Measurements from ENCODE around the gene PLEKHJ1. TPM values are rescaled to one million over a fixed set of nuclear protein-coding genes. Genes with fewer than 3 reads are reported as not detected.

Gene PLEKHJ1
- polyA plus RNA-seq, 4 donors: 58.4 to 91.2 (median 63.3) TPM

DNA sequence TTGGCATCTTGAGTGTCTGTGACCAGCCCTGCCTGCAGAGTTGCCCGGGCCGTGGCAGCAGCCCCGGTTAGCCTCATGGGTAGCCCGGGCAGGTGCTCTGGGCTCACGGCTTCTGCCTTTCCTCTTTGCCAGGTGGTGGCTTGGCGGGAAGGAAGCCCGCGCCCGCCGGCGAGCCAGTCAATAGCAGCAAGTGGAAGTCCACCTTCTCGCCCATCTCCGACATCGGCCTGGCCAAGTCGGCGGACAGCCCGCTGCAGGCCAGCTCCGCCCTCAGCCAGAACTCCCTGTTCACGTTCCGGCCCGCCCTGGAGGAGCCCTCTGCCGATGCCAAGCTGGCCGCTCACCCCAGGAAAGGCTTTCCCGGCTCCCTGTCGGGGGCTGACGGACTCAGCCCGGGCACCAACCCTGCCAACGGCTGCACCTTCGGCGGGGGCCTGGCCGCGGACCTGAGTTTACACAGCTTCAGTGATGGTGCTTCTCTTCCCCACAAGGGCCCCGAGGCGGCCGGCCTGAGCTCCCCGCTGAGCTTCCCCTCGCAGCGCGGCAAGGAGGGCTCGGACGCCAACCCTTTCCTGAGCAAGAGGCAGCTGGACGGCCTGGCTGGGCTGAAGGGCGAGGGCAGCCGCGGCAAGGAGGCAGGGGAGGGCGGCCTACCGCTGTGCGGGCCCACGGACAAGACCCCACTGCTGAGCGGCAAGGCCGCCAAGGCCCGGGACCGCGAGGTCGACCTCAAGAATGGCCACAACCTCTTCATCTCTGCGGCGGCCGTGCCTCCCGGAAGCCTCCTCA lies 9.9 kb downstream of the PLEKHJ1 start:
- DNase-seq (ENCODE audit: low read depth in 4 of 4, low spot score in 3 of 4): no peak

DNA sequence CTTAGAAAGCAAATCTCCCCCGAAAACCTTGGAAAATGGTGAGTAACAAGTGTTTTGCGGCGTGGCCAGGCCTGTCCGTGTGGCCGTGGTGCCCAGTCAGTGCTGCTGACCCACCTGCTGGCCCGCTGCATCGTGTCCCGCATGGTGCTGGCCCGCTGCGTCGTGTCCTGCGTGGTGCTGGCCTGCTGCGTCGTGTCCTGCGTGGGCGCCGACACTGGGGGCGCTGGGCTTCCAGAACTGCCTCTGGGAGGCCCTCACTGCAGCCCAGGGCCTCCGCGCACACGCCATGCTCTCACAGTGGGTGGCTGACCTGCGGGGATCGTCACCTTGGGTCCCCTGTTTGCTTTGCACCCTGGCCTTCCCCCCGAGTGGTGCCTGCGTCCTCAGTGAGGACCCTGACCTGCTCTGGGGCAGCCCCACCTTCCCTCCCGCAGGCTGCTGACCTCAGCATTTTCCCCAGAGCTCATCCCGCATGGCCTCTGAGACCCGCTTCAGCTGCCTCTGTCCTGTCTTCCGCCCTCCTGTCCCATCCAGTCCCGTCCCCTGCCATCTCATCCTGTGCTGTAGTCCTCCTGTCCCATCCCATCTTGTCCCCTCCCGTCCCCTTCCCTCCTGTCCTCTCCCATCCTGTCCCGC lies 10.6 kb downstream of the PLEKHJ1 start:
- DNase-seq (ENCODE audit: low read depth in 4 of 4, low spot score in 3 of 4): no peak

DNA sequence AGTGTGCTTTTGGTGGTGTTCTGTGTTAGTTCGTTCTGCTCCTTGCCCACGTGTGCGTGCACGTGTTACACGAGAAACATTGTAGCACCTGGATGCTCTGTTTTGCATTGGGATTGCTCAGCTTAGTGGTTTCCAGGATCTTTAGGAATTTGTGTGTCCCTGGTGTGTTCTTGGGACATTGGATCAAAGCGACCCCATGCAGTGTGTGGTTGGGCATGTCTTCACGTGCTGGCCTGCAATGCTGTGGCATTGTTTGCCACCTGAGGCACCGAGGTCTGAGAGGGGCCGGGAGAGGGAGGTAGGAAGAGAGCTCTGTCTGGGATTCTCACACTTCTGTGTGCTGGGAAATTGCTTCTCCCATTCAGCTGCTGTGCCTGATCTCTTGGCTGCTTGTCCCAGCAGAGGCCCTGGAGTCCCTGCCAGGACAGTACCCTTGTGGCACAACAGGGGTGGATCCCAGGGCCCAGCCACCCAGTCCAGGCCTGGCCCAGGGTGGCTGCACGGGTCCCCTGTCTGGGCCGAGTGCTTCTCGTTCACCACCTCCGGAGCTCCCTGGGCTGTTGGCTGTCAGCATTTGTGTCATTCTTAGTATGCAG lies 11.3 kb downstream of the PLEKHJ1 start:
- DNase-seq (ENCODE audit: low read depth in 4 of 4, low spot score in 3 of 4): no peak

DNA sequence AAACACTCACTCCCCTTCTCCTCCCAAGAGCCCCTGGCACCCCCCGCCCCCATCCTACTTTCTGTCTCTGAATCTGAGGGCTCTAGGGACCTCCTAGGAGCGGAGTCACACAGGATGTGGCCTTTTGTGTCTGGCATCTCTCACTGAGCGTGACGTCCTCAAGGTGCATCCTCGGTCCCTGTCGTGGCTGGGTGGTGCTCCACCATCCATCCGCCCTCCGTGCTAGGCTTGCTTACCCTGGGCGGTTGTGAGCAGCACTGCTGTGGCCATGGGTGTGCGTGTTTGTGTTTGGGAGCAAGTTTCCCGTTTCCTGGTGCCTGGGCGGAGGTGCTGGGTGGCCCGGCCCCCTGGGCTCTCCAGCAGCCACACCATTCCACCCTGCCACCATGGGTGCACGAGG lies 12.2 kb downstream of the PLEKHJ1 start:
- DNase-seq (ENCODE audit: low read depth in 4 of 4, low spot score in 3 of 4): no peak

DNA sequence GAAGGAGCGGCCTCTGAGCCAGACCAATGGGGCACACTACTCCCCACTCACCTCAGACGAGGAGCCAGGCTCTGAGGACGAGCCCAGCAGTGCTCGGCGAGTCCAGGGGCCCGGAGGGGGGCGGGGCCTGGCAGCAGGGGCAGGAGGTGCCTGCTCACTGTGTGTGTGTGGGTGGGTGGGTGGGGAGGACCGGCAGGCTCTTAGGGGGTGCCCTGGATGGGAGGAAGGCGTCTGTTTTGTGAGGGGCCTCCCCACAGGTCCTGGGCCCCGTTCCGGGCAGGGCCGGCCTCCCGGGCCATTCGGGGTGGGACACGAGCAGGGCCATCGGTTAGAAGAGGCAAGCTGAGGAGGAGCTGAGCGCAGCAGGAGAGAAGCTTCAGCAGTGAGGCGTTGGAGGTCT lies 12.7 kb downstream of the PLEKHJ1 start:
- DNase-seq (ENCODE audit: low read depth in 4 of 4, low spot score in 3 of 4): no peak

DNA sequence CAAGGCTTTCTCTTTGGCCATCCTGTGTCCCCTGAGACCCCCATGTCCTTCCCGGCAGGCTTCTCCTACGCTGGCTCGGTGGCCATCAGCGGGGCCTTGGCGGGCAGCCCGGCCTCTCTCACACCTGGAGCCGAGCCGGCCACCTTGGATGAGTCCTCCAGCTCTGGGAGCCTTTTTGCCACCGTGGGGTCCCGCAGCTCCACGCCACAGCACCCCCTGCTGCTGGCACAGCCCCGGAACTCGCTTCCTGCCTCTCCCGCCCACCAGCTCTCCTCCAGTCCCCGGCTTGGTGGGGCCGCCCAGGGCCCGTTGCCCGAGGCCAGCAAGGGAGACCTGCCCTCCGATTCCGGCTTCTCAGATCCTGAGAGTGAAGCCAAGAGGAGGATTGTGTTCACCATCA lies 14.2 kb downstream of the PLEKHJ1 start:
- no peak for DNase-seq (ENCODE audit: low read depth in 4 of 4, low spot score in 3 of 4)

DNA sequence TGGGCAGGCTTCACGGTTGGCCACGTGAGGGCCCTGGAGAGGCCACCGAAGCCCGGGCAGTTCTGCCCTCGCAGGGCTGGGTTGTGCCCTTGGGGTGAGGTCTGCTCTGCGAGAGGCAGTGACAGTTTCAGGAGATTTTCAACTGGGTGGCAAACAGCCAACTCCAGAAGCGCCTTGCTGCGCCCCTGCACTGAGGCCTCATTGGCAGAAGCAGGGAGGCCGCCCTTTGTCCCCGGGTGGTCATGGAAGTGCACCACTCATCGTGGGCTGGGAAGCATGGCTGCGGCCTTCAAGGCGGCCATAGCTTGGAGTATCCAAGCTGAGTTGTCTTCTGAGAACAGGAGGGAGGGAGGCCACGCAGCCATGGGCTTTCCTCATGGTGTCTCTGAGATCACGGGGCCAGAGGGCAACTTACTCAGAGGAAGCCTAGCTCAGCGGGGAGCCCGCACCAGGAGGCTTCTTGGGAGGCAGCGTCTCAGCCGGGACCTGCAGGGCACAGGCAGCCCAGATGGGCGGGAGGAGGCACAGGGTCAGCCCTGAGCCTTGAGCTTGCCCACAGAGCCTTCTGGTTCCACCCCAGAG lies 14.8 kb downstream of the PLEKHJ1 start:
- no peak for DNase-seq (ENCODE audit: low read depth in 4 of 4, low spot score in 3 of 4)

DNA sequence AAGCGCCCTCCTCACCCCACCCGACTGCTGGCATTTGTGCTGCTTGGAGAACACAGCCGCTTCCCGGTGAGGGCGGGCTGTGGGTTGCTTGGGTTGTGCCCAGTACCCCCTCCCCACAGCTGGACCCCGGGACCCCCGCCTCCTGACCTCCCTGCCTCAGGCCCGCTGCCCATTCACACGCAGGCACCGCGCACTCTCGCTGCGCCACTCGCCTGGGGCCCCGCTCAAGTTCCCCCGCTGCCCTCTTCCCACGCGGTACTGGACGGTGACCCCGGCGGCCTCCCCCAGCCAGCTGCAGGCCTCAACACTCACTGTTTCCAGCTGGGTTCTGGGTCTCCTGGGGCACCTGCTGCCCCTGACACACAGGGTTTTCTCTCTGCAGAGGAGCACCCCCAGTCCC lies 16.4 kb downstream of the PLEKHJ1 start:
- no peak for DNase-seq (ENCODE audit: low read depth in 4 of 4, low spot score in 3 of 4)

DNA sequence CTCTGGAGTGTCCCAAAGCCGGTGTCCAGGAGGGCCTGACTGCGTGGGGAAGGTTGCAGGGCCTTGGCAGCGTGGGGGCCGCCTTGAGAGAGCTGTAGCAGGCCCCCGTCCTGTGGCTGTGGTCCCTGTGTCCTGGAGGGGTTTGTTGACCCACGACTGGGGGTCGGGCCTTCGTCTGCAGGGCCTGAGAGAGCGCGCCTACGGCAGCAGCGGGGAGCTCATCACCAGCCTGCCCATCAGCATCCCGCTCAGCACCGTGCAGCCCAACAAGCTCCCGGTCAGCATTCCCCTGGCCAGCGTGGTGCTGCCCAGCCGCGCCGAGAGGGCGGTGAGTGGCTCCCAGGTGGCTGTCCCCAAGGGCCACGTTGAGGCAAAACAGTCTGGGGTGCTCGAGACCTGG lies 18.5 kb downstream of the PLEKHJ1 start:
- no peak for DNase-seq (ENCODE audit: low read depth in 4 of 4, low spot score in 3 of 4)

DNA sequence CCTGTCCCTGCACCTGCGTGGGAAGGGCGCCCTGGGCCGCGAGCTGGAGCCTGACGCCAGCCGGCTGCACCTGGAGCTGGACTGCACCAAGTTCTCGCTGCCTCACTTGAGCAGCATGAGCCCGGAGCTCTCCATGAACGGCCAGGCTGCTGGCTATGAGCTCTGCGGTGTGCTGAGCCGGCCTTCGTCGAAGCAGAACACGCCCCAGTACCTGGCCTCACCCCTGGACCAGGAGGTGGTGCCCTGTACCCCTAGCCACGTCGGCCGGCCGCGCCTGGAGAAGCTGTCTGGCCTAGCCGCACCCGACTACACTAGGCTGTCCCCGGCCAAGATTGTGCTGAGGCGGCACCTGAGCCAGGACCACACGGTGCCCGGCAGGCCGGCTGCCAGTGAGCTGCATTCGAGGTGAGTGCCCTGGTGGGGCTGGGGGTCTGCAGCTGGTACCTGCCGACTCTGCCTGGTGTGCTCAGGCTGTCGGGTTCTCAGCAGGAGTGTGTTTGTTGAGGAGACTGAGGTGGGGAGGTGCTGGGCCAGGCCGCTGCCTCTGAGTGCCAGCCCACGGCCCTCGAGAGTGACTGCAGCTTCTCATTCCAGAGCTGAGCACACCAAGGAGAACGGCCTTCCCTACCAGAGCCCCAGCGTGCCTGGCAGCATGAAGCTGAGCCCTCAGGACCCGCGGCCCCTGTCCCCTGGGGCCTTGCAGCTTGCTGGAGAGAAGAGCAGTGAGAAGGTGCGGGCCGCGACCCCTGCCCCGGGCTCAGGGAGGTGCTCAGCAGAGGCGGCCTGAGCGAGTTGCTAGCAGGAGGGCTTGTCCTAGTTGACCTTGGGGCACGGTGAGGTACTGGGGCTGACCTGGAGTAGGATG lies 19.5 kb downstream of the PLEKHJ1 start:
- no peak for DNase-seq (ENCODE audit: low read depth in 4 of 4, low spot score in 3 of 4)

DNA sequence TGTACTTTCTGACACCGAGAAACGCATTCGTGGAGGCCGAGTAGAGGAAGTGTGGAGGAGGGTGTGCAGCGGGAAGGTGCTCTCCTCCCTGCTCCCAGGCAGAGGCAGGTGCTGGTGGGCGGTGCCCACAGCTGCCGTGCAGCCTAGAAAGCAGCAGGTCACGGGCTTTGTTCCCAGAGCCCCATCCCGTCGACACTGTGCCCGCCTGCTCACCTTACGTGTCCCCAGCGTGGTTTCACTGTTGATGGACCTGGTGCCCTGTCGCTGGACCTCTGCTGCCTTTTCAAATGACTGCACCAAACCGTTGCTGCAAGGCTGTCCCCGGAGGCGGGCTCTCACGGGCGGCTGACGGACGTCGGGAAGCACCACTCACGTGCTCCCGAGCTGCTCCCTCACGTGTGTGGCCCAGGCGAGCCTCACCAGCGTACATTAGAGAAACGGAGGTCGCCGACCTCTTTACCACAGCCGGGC lies 20.8 kb downstream of the PLEKHJ1 start:
- no peak for DNase-seq (ENCODE audit: low read depth in 4 of 4, low spot score in 3 of 4)

DNA sequence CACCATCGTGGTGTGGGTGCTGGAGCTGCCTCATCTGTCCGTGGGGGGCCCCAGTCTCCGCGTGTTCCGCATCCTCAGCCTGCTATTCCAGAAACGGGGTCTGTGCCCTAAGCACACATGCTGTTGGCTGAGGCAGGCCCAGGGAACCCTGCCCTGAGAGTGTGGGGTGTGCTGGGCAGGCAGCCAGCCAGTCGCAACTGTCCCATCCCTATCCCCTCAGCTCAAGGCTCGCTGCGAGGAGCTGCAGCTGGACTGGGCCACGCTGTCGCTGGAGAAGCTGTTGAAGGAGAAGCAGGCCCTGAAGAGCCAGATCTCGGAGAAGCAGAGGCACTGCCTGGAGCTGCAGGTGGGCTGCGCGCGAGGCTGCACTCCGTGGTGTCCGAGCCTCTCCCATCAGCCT lies 21.9 kb downstream of the PLEKHJ1 start:
- DNase-seq (ENCODE audit: low read depth in 4 of 4, low spot score in 3 of 4): no peak

DNA sequence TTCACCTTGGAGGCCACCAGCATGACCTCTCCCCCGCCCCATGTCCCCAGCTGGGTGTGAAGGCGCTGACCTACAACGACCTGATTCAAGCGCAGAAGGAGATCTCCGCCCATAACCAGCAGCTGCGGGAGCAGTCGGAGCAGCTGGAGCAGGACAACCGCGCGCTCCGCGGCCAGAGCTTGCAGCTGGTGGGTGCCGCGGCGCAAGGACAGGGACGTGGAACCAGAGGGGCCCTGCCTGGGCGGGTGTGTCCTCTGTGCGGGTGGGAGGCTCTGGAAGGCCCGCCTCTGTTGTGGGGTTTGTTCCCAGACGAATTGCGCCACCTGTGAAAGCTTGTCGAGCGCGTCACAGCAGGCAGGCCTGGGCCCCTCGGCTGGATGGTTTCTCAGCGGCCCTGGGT lies 22.3 kb downstream of the PLEKHJ1 start:
- DNase-seq (ENCODE audit: low read depth in 4 of 4, low spot score in 3 of 4): no peak

DNA sequence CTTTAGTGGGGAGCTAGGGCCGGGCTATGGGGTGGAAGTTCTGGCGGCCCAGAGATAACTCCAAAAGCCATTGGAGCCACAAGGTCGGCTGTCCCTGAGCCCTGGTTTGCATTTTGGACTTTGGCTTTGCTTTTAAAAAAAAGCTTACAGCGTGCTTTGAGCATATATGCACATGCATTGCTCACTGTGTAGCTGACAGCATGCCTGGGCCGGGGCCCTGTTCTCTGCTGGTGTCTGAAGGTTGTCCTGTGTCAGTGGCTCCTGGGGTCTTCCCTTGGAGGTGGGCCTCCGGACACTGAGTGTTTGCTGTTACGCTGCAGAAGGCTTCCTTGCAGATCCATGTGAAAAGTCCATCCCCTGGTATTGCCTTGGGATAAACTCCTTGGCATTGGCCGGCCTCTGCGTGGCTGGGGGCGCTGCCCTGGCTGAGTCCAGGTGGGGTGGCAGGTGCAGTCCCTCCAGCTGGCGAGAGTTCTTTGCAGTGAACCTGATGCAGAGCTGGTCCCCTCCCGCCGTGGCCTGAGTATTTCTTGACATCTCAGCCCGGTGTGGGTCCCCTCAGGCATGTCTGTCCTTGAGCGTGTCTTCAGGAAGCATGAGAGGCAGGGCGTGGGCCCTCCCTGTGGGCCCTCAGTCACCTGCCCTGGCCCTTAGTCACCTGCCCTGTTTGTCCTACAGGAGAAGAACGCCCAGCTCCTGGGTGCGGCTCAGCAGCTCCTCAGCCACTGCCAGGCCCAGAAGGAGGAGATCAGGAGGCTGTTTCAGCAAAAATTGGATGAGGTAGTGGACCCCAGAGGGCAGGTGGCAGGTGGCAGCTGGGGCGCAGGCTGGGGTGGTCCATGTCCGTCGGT lies 23.0 kb downstream of the PLEKHJ1 start:
- DNase-seq (ENCODE audit: low read depth in 4 of 4, low spot score in 3 of 4): no peak

DNA sequence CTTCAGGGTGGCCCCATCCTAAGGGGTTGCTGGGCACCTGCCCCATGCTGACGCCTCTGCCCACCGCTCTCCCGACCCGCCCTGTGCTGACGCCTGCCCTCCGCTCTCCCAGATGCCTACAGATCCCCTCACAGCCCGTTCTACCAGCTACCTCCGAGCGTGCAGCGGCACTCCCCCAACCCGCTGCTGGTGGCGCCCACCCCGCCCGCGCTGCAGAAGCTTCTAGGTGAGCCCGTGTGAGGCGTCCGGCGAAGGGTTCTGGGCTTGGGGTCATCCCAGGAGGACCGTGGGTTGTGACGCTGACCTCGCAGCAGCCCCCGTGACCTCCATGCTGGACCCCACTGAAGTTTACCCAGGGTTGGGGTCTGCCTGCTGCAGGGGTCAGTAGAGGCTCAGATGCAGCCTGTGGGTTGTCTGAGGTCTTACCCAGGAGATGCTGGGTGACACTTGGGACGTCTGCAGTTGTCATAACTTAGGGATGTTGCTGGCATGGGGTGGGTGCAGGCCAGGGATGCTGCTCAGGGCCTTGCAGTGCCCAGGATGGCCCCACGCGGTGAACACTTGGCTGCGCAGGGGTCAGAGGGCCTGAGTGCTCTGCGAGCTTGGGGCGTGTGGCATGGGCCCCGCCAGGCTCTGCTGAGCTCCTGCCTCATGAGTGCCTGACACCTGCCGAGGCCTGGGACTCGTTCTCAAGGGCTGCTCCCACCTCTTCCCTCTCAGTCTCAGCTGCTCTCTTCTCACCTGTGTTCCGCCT lies 25.0 kb downstream of the PLEKHJ1 start:
- DNase-seq (ENCODE audit: low read depth in 4 of 4, low spot score in 3 of 4): no peak

DNA sequence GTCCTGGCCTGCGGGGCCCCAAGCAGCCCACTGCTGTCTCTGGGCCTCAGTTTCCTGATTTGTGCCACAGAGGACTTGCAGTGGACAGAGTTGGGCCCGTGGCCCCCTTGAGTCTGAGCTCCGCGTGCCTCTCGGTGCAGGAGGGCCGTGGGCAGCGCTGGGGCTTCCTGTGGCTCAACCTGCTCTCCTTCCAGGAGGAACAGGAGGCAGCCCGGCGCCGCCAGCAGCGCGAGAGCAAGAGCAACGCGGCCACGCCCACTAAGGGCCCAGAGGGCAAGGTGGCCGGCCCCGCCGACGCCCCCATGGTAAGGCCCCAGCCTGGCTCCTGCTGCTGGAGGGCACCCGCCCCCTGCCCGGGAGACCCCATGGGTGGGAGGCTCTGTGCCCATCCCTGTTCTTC lies 25.9 kb downstream of the PLEKHJ1 start:
- no peak for DNase-seq (ENCODE audit: low read depth in 4 of 4, low spot score in 3 of 4)

DNA sequence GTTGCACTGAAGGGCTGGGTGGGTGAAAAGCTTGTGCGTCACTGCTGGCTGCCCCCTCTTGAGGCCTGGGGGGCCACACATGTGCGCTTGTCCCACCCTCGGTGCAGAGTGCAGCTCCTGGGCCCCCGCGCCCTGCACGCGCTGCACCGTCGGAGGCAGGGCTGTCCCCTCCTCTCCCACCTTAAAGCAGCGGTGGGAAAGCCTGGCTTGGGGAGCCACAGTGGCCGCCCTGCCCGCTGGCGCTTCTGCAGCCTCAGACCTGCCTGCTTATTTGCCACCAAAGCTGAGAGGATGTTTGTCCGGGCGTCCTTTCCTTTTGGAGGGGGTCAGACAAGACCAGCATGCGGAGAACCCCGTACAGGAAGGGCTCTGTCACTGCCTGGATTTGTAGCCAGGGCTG lies 26.7 kb downstream of the PLEKHJ1 start:
- DNase-seq (ENCODE audit: low read depth in 4 of 4, low spot score in 3 of 4): no peak

DNA sequence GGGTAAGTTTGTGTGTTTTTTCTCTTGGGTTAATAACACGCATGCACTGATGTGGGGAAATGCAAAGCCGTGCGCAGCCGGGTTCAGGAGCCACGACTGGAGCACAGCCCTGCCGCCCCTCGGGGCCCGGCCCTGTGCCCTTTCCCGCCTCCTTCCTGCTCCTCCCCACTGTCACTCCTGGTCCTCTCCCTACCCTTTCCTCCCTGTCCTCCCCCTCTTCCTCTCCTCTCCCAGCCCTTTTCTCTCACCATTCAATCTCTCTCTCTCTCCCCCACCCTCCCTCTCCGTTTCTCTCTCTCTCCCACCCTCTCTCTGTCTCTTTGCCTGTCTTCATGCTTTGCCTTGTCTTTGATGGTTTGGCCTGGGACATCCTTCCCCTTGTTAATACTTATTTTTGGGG lies 27.2 kb downstream of the PLEKHJ1 start:
- no peak for DNase-seq (ENCODE audit: low read depth in 4 of 4, low spot score in 3 of 4)

Data from right renal pelvis (tissue), 4 donors.